ENCODE data around the gene ASMTL.
A peak's percentile ranks its signal among the peaks of the same experiment; 100 is the strongest.

ASMTL gene

DNA sequence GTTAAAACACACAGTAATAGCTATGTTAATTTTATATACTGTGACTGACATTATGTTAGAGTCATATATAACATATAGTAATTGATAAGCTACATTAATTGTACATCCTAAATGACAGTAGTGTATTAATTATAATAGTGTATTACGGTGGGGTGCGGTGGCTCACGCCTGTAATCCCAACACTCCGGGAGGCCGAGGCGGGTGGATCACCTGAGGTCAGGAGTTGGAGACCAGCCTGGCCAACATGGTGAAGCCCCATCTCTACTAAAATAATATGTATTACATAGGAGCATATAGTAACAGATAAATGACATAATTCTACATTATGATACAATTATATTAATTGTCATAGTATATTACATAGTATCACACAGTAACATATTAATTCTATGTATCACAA is 12.2 kb downstream of the ASMTL start:
- DNase-seq (ENCODE audit: low spot score) = no peak

DNA sequence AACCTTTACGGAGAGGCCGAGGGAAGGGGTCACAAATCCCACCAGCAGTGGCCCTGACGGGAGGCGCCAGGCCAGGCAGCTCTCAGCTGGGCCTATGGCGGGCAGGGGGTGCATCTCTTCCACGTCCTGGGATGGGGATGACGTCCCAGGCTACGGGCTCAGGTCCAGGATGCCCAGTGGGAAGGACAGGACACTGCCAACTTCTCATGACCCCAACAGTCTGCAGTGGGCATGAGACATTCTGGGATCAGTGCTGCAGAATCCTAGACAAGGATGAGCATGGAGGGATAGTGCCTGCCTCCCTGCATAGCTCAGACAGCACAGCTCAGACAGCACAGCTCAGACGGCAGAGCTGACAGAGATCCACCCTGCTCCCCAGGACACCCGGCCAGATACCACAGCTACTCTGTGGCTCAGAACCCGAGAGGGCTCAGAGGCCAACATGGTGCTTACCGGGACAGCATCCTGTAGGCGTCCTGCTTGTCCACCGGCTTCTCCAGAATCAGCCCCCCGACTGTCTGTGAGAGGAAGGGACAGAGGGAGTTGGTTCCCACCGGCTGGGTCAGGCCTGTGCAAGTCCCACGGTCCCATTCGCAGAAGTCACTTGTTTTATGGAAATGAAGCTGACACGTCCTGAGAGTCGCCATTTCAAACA is 17.3 kb downstream of the ASMTL start:
- no peaks in the 10 kb centered on the region for H3K9me3 ChIP-seq (ENCODE audit: severe bottlenecking)
- H3K4me3 ChIP-seq (ENCODE audit: severe bottlenecking) = no peak overlapping the region
- H3K4me1 ChIP-seq (ENCODE audit: insufficient read depth, poor library complexity, severe bottlenecking) = no peaks in the 10 kb centered on the region
- H3K27ac ChIP-seq (ENCODE audit: poor library complexity, severe bottlenecking) = no peak overlapping the region
- TF ChIP-seq, protein P1, sequence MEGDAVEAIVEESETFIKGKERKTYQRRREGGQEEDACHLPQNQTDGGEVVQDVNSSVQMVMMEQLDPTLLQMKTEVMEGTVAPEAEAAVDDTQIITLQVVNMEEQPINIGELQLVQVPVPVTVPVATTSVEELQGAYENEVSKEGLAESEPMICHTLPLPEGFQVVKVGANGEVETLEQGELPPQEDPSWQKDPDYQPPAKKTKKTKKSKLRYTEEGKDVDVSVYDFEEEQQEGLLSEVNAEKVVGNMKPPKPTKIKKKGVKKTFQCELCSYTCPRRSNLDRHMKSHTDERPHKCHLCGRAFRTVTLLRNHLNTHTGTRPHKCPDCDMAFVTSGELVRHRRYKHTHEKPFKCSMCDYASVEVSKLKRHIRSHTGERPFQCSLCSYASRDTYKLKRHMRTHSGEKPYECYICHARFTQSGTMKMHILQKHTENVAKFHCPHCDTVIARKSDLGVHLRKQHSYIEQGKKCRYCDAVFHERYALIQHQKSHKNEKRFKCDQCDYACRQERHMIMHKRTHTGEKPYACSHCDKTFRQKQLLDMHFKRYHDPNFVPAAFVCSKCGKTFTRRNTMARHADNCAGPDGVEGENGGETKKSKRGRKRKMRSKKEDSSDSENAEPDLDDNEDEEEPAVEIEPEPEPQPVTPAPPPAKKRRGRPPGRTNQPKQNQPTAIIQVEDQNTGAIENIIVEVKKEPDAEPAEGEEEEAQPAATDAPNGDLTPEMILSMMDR (IDR thresholded peaks at IDR 0.05; ENCODE audit: poor library complexity, severe bottlenecking) = no peak
- DNase-seq (ENCODE audit: low spot score) = peak; percentile 67
- peaks cover 48% of the 10 kb centered on the region for H3K36me3 ChIP-seq (ENCODE audit: low read depth)
- no peaks in the 10 kb centered on the region for H3K27me3 ChIP-seq (ENCODE audit: insufficient read depth, poor library complexity, severe bottlenecking)
- ATAC-seq (ENCODE audit: low read depth) = peak; percentile 38; the same call in 2 of the 3 replicates

More for the DNA sequence above, 12.2 kb downstream of the ASMTL start:
- no peak for ATAC-seq (ENCODE audit: low read depth)
- no peaks in the 10 kb centered on the region for H3K27me3 ChIP-seq (ENCODE audit: insufficient read depth, poor library complexity, severe bottlenecking)
- no peak overlapping the region for H3K4me3 ChIP-seq (ENCODE audit: severe bottlenecking)
- H3K27ac ChIP-seq (ENCODE audit: poor library complexity, severe bottlenecking) = no peak overlapping the region
- no peaks in the 10 kb centered on the region for H3K9me3 ChIP-seq (ENCODE audit: severe bottlenecking)
- no peaks in the 10 kb centered on the region for H3K4me1 ChIP-seq (ENCODE audit: insufficient read depth, poor library complexity, severe bottlenecking)
- peaks cover 42% of the 10 kb centered on the region for H3K36me3 ChIP-seq (ENCODE audit: low read depth)
- TF ChIP-seq, protein P1 (IDR thresholded peaks at IDR 0.05; ENCODE audit: poor library complexity, severe bottlenecking) = no peak

DNA sequence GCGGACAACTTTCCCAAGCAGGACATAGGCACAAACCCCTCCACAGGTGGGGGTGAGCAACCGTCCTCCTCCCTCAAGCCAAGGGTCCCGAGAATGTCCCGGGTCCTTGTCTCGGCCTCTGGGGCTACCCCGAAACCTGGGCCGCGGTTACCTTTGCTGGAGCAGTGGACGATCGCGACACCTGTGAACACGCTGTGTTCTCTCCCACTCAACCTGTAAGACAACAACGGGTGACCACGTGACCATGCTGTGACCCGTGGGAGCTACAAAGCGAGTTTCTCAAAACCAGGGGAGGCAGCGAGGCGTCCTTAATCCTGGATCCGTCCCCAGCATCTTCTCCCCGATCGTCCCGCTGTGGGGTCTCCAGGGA is 17.9 kb downstream of the ASMTL start:
- Histone ChIP-seq H3K27me3 (ENCODE audit: insufficient read depth, poor library complexity, severe bottlenecking) (no peaks in the 10 kb centered on the region), H3K4me3 (ENCODE audit: severe bottlenecking) (no peak overlapping the region), H3K4me1 (ENCODE audit: insufficient read depth, poor library complexity, severe bottlenecking) (no peaks in the 10 kb centered on the region), H3K36me3 (ENCODE audit: low read depth) (peaks cover 50% of the 10 kb centered on the region), H3K9me3 (ENCODE audit: severe bottlenecking) (no peaks in the 10 kb centered on the region), H3K27ac (ENCODE audit: poor library complexity, severe bottlenecking) (no peak overlapping the region)
- TF ChIP-seq, protein P1 (IDR thresholded peaks at IDR 0.05; ENCODE audit: poor library complexity, severe bottlenecking) = no peak
- ATAC-seq (ENCODE audit: low read depth) (no peak), DNase-seq (ENCODE audit: low spot score) (peak; percentile 67)

DNA sequence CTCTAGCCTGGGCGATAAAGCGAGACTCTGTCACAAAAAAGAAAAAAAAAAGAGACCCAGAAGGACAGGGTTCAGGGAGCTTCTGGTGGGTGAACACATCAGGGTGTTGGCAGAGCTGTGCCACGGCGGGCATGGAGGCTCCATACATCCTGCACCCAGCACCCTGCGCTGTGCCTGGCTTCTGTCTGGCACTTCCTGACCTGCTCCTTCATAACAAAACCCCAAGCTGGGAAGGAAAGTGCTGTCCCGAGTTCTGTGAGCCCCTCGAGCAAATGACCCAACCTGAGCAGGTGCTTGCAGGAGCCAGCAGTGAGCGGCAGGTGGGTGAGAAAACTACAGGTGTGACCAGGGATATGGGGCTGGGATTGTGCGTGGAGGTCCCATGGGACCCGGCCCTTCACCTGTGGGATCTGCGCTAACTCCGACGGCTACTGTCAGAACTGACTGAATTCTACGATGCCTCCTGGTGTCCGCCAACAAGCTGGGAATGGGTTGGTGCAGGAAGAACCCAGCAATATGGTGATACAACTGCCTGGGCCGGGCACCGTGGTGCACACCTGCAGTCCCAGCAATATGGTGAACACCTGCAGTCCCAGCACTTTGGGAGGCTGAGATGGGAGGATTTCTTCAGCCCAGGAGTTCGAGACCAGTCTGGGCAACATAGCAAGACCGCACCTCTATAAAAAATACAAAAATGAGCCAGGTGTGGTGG is 18.9 kb downstream of the ASMTL start:
- Histone ChIP-seq H3K27ac (ENCODE audit: poor library complexity, severe bottlenecking) (no peak overlapping the region), H3K36me3 (ENCODE audit: low read depth) (peaks cover 44% of the 10 kb centered on the region), H3K9me3 (ENCODE audit: severe bottlenecking) (no peaks in the 10 kb centered on the region), H3K4me1 (ENCODE audit: insufficient read depth, poor library complexity, severe bottlenecking) (no peaks in the 10 kb centered on the region), H3K4me3 (ENCODE audit: severe bottlenecking) (no peak overlapping the region), H3K27me3 (ENCODE audit: insufficient read depth, poor library complexity, severe bottlenecking) (no peaks in the 10 kb centered on the region)
- DNase-seq (ENCODE audit: low spot score) (peak; percentile 49), ATAC-seq (ENCODE audit: low read depth) (peak; percentile 24; the same call in 2 of the 3 replicates)
- TF ChIP-seq, protein P1 (IDR thresholded peaks at IDR 0.05; ENCODE audit: poor library complexity, severe bottlenecking) = no peak

DNA sequence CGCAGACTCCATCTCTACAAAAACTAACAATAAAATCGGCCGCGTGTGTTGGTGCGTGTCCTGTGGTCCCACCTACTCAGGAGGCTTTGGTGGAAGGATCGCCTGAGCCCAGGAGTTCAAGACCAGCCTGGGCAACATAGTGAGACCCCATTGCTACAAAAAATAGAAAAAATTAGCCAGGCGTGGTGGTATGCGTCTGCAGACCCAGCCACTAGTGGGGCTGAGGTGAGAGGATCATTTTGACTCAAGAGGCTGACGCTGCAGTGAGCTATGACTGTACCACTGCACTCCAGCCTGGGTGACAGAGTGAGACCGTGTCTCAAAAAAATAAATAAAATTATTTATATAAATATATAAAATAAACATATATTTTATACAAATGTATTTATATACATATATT is 22.3 kb downstream of the ASMTL start:
- no peaks in the 10 kb centered on the region for H3K4me1 ChIP-seq (ENCODE audit: insufficient read depth, poor library complexity, severe bottlenecking)
- H3K36me3 ChIP-seq (ENCODE audit: low read depth) = peaks cover 37% of the 10 kb centered on the region
- H3K27ac ChIP-seq (ENCODE audit: poor library complexity, severe bottlenecking) = no peak overlapping the region
- no peak overlapping the region for H3K4me3 ChIP-seq (ENCODE audit: severe bottlenecking)
- ATAC-seq (ENCODE audit: low read depth) (no peak), DNase-seq (ENCODE audit: low spot score) (peak; percentile 16)
- H3K9me3 ChIP-seq (ENCODE audit: severe bottlenecking) = no peaks in the 10 kb centered on the region
- TF ChIP-seq, protein P1 (IDR thresholded peaks at IDR 0.05; ENCODE audit: poor library complexity, severe bottlenecking) = no peak
- H3K27me3 ChIP-seq (ENCODE audit: insufficient read depth, poor library complexity, severe bottlenecking) = no peaks in the 10 kb centered on the region
